Activated naive CD8-positive, alpha-beta T cell treated with anti-CD3 and anti-CD28 coated beads for 36 hours (primary cell): ENCODE results near the gene RGS16. TPM values are rescaled to one million over a fixed set of nuclear protein-coding genes. Genes with fewer than 3 reads are reported as not detected.

Experiments
- DNase-seq: peaks from one replicate; pipeline ENCODE4 v3.0.0; 2021
- H3K27ac Mint-ChIP-seq: one replicate; pipeline ENCODE4 v1.8.0; 2022; ENCODE audit warnings: mild to moderate bottlenecking, moderate library complexity, mixed read lengths
- H3K27me3 Mint-ChIP-seq: one replicate; pipeline ENCODE4 v1.8.0; 2022; ENCODE audit warnings: mild to moderate bottlenecking, mixed read lengths
- H3K36me3 Mint-ChIP-seq: one replicate; pipeline ENCODE4 v1.8.0; 2021; ENCODE audit warnings: mild to moderate bottlenecking, mixed read lengths
- H3K4me1 Mint-ChIP-seq: one replicate; pipeline ENCODE4 v1.8.0; 2021; ENCODE audit warnings: mixed read lengths
- H3K4me3 Mint-ChIP-seq: one replicate; pipeline ENCODE4 v1.8.0; 2022; ENCODE audit warnings: mild to moderate bottlenecking, moderate library complexity, mixed read lengths
- H3K9me3 Mint-ChIP-seq: one replicate; pipeline ENCODE4 v1.8.0; 2022; ENCODE audit warnings: mixed read lengths
- total RNA-seq, 2 experiments: library from RNA; stranded (reverse); gene quantifications; one replicate each; pipeline ENCODE4 v1.2.3, GENCODE V29; 2021

Gene RGS16
- total RNA-seq, 2 experiments from 2014 or later: 68.1 to 70.7 TPM

DNA sequence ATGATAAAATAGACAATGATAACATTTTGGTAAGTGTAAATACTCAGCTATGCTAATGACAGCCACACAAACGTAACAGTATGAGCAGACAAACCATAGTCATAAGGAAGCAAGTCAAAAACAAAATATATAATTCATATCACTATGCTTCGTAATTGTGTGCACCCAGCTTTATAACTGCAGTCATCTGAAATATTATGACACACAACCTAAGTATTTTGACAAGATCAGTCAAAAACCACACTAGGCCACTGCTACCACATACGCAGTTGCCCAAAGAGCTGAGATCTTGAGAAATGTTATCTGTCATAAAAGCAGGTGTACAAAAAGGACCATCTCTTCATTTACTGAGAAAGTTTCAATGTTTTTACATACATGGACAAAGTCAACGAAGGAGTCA lies 41.1 kb downstream of the RGS16 start:
- Mint-ChIP-seq H3K9me3 (no peaks in the 10 kb centered on the region), H3K4me1 (no peaks in the 10 kb centered on the region), H3K27me3 (no peaks in the 10 kb centered on the region), H3K4me3 (no peak overlapping the region), H3K27ac (no peak overlapping the region), H3K36me3 (no peaks in the 10 kb centered on the region)
- DNase-seq: no peak

DNA sequence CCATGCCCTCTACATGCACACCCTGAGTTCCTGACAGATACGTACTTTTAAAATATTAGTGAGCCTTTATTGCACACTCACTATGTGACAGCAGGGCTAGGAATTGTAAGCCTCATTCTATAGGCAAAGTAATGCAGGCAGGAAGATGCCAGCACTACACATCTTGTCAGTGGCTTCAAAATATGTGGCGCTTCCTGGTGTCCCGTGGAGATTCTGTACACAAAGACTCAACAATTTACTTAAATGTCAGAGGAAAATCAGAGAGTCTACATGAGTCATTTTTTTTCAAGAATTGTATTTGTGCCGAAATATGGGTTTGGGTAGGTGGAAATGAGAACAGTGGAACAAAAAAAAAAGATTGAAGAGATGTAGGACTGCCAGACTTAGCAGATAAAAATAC lies 42.7 kb downstream of the RGS16 start:
- H3K27ac Mint-ChIP-seq: no peak overlapping the region
- no peaks in the 10 kb centered on the region for H3K4me1 Mint-ChIP-seq
- no peak overlapping the region for H3K4me3 Mint-ChIP-seq
- no peaks in the 10 kb centered on the region for H3K27me3 Mint-ChIP-seq
- no peaks in the 10 kb centered on the region for H3K9me3 Mint-ChIP-seq
- no peaks in the 10 kb centered on the region for H3K36me3 Mint-ChIP-seq
- DNase-seq: no peak

DNA sequence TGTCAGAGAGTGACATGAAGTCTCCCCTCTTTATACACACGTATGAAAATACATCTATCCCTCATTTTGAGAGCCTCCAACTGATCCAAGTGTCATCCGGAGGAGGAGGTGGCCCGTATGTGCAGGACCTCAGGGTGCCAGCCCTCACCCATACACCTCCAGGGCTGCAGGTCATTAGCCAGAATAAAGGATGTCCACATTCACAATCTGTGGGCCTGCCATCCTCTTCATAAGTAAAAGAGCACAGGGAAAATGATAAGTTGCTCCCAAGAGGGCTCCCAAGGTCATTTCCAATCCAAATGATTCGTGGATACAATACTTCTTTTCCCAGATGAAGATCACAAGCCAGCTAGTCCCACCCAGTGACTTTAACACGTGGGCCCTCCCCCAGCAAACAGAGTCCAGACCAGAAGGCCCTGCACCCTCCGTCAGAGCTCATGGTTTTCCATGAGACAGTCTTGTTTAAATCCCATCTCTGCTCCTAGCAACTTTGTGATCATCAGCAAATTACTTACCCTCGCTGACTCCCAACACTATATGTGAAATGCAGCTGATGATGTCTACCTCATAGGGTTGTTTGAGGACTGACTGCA lies 43.7 kb downstream of the RGS16 start:
- no peak overlapping the region for H3K27ac Mint-ChIP-seq
- H3K27me3 Mint-ChIP-seq: no peaks in the 10 kb centered on the region
- no peaks in the 10 kb centered on the region for H3K36me3 Mint-ChIP-seq
- H3K4me1 Mint-ChIP-seq: no peaks in the 10 kb centered on the region
- DNase-seq: no peak
- H3K4me3 Mint-ChIP-seq: no peak overlapping the region
- H3K9me3 Mint-ChIP-seq: no peaks in the 10 kb centered on the region

DNA sequence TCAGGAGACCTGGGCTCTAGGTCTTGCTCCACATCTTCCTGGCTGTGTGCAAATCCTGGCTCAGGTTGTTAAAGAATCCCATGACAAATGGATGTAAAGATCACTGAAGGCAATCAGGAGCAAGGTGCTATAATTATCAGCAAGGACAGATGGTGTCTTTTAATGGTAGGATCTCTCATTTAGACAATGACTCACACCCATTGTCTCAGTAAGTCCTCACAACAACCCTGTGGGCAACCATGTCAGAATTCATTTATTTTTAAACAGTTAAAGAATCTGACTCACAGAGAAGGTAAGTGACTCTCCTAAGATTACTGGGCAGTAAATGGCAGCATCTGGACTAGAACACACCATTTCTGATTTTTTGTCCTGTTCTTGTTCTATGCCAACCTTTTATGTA lies 47.9 kb downstream of the RGS16 start:
- H3K27me3 Mint-ChIP-seq: no peaks in the 10 kb centered on the region
- H3K36me3 Mint-ChIP-seq: no peaks in the 10 kb centered on the region

DNA sequence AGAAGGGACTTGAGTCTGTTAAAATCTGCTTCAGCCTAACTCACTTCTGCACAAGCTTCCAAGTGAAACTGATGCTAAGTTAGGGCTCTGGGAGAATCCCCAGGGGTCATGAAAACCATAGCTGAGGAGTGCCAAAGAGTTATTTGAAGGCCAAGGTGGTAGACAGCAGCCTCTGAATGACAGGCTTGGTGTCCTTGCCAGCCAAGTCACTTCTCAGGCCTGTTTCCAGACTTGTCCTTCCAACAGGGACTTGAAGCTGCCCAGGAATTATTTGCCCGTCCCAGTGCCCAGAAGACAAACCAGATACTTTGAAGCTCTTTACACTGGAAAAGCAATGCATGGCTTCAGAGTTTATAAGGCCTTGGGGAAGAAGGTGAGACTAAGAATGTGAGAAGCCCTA lies 48.7 kb downstream of the RGS16 start:
- H3K36me3 Mint-ChIP-seq: no peaks in the 10 kb centered on the region
- no peak overlapping the region for H3K4me3 Mint-ChIP-seq
- no peak for DNase-seq
- H3K4me1 Mint-ChIP-seq: no peaks in the 10 kb centered on the region
- H3K27me3 Mint-ChIP-seq: no peaks in the 10 kb centered on the region
- H3K27ac Mint-ChIP-seq: no peak overlapping the region
- peaks cover 5% of the 10 kb centered on the region for H3K9me3 Mint-ChIP-seq

More for the DNA sequence above, 47.9 kb downstream of the RGS16 start:
- peaks cover 5% of the 10 kb centered on the region for H3K9me3 Mint-ChIP-seq
- H3K4me1 Mint-ChIP-seq: no peaks in the 10 kb centered on the region
- no peak overlapping the region for H3K4me3 Mint-ChIP-seq
- no peak for DNase-seq
- no peak overlapping the region for H3K27ac Mint-ChIP-seq

DNA sequence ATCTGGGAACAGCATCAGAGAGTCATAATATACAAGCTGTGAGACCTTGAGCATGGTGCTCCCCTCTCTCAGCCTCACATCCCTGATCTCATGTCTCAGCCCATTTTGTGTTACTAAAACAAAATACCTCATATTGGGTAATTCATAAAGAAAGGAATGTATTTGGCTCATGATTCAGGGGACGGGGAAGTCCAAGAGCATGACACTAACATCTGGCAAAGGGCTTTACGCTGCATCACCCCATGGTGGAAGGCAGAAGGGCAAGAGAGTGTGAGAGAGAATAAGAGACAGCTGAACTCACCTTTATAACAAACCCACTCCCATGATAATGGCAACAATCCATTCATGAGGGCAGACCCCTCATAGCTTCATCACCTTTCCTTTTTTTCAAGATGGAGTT lies 51.7 kb downstream of the RGS16 start:
- Mint-ChIP-seq H3K27ac (no peak overlapping the region), H3K4me3 (no peak overlapping the region), H3K4me1 (no peaks in the 10 kb centered on the region), H3K9me3 (peaks cover 5% of the 10 kb centered on the region), H3K27me3 (no peaks in the 10 kb centered on the region), H3K36me3 (no peaks in the 10 kb centered on the region)
- no peak for DNase-seq

DNA sequence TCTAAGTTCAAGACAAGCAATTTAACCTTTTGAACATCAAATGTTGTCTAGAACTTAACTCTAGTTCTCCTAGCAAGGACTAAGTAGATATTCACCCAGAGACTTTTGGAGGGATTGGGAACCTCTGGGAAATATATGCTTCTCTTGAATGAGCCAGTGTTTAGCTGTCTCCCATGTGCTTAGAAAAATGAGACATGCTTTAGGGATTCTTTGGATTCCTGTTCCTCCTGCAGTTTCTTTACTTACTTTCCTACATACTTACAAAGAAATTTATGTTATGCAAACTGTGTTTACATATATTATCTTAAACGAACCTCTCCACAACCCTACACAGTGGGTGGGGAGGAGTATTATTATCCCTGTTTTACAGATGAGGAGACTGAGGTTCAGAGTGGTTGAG lies 54.4 kb downstream of the RGS16 start:
- DNase-seq: no peak
- Mint-ChIP-seq H3K9me3 (peaks cover 5% of the 10 kb centered on the region), H3K4me1 (no peaks in the 10 kb centered on the region)

DNA sequence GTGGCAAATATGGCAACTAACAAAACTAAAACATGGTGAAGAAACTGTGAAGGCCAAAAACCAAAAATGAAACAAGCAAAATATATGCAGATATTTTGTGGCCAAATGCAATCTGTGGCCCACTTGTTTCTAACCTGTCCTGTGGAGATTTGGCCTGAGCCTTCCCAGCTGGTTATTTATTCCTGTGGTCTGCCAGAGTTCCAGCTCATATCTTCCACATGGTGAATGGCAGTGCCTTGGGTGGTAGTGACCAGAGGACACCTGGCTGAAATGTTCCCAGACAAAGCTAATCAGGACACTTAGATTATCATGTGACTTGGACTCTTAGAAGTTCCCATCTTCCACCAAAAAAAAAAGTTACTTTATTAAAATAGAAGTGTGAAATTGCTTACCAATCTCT lies 54.8 kb downstream of the RGS16 start:
- Mint-ChIP-seq H3K4me1 (no peaks in the 10 kb centered on the region), H3K27ac (no peak overlapping the region), H3K27me3 (peaks cover 12% of the 10 kb centered on the region), H3K9me3 (peaks cover 5% of the 10 kb centered on the region), H3K4me3 (no peak overlapping the region), H3K36me3 (no peaks in the 10 kb centered on the region)
- no peak for DNase-seq

More for the DNA sequence above, 54.4 kb downstream of the RGS16 start:
- no peak overlapping the region for H3K27ac Mint-ChIP-seq
- peaks cover 8% of the 10 kb centered on the region for H3K27me3 Mint-ChIP-seq
- H3K36me3 Mint-ChIP-seq: no peaks in the 10 kb centered on the region
- H3K4me3 Mint-ChIP-seq: no peak overlapping the region

Other genes starting within 250 kb of the RGS16 start
- 10 to 100 TPM; 24.0 to 25.2 TPM for gene GLUL, start 212.6 kb downstream of the RGS16 start, total RNA-seq
- not detected for gene TEDDM1, start 203.7 kb downstream of the RGS16 start, total RNA-seq
- not detected for gene RGSL1, start 154.2 kb downstream of the RGS16 start, total RNA-seq
- 1 to 10 TPM; 4.1 to 4.3 TPM for gene RNASEL, start 15.1 kb downstream of the RGS16 start, total RNA-seq
- gene RGS8, start 80.2 kb upstream of the RGS16 start, total RNA-seq: not detected
- gene NPL, start 185.4 kb upstream of the RGS16 start, total RNA-seq: 1 to 10 TPM; 4.7 to 5.4 TPM
- gene DHX9, start 235.0 kb upstream of the RGS16 start, total RNA-seq: 100 to 1,000 TPM; 310 to 318 TPM